Neural cell (in vitro differentiated cells): ENCODE data around the gene IER3. TPM values are rescaled to one million over a fixed set of nuclear protein-coding genes. Genes with fewer than 3 reads are reported as not detected.

Experiments
- H2AFZ ChIP-seq: fragments of 200-600, 300-800 bp; sonication (generic), shearing (Covaris generic); 2 replicates; pipeline ENCODE4 v1.6.0; 2014; ENCODE audit warnings: low read depth, mild to moderate bottlenecking, antibody characterized with exemption, low read length, moderate library complexity
- H3F3A ChIP-seq: fragments of 200-600 bp; shearing (Covaris generic); 2 replicates; pipeline ENCODE4 v1.6.1; 2016; ENCODE audit warnings: mild to moderate bottlenecking, moderate library complexity, mixed read lengths, antibody characterized with exemption, low read length; ENCODE audit not compliant: insufficient read depth, poor library complexity, severe bottlenecking
- H3K27ac ChIP-seq: fragments of 200-600, 300-800 bp; sonication (generic), shearing (Covaris generic); 2 replicates; pipeline ENCODE4 v1.5.1; 2014; ENCODE audit warnings: mild to moderate bottlenecking, low read length, moderate library complexity
- H3K27me3 ChIP-seq: fragments of 300-800, 200-600 bp; sonication (generic), shearing (Covaris generic); 2 replicates; pipeline ENCODE4 v1.6.0; 2014; ENCODE audit warnings: mild to moderate bottlenecking, low read depth, low read length, moderate library complexity; ENCODE audit not compliant: insufficient read depth
- H3K36me3 ChIP-seq: fragments of 300-800, 200-600 bp; sonication (generic), shearing (Covaris generic); 2 replicates; pipeline ENCODE4 v1.5.1; 2014; ENCODE audit warnings: mild to moderate bottlenecking, antibody characterized with exemption, low read length, moderate library complexity; ENCODE audit not compliant: insufficient read depth
- H3K4me2 ChIP-seq: fragments of 300-800, 200-600 bp; sonication (generic), shearing (Covaris generic); 2 replicates; pipeline ENCODE4 v1.6.0; 2014; ENCODE audit warnings: mild to moderate bottlenecking, low read length
- H3K4me3 ChIP-seq: fragments of 300-800, 200-600 bp; sonication (generic), shearing (Covaris generic); 2 replicates; pipeline ENCODE4 v1.5.1; 2014; ENCODE audit warnings: mild to moderate bottlenecking, low read length, moderate library complexity
- H3K79me2 ChIP-seq: fragments of 200-600 bp; shearing (Covaris generic); replicated peaks from 2 replicates; pipeline ENCODE4 v1.6.0; 2014; ENCODE audit warnings: mild to moderate bottlenecking, low read length, moderate library complexity; ENCODE audit not compliant: insufficient read depth
- H3K9ac ChIP-seq: fragments of 300-800, 200-600 bp; sonication (generic), shearing (Covaris generic); 2 replicates; pipeline ENCODE4 v1.6.1; 2016; ENCODE audit warnings: mild to moderate bottlenecking, low read length, mixed read lengths
- H3K9me2 ChIP-seq: fragments of 200-600 bp; shearing (Covaris generic); 2 replicates; pipeline ENCODE4 v1.6.1; 2016; ENCODE audit warnings: mild to moderate bottlenecking, low read length, mixed read lengths; ENCODE audit not compliant: insufficient read depth
- H3K9me3 ChIP-seq: fragments of 200-600, 300-800 bp; sonication (generic), shearing (Covaris generic); 2 replicates; pipeline ENCODE4 v1.6.1; 2016; ENCODE audit warnings: mild to moderate bottlenecking, mixed run types, low read length, moderate library complexity, mixed read lengths
- H4K20me1 ChIP-seq: fragments of 200-600 bp; shearing (Covaris generic); 2 replicates; pipeline ENCODE4 v1.6.1; 2016; ENCODE audit warnings: mild to moderate bottlenecking, mixed run types; ENCODE audit not compliant: insufficient read depth
- CTCF ChIP-seq: fragments of 450-650 bp; IDR thresholded peaks from 2 replicates; pipeline ENCODE4 v1.5.1; 2014; ENCODE audit warnings: antibody characterized with exemption, mild to moderate bottlenecking, moderate library complexity; ENCODE audit not compliant: poor library complexity, severe bottlenecking
- EP300 ChIP-seq: fragments of 450-650 bp; conservative IDR thresholded peaks from 2 replicates; pipeline ENCODE4 v1.6.1; 2014; ENCODE audit warnings: antibody characterized with exemption, mild to moderate bottlenecking, moderate library complexity; ENCODE audit not compliant: poor library complexity, severe bottlenecking
- EZH2 ChIP-seq: fragments of 200-600, 300-800 bp; shearing (Covaris generic), sonication (generic); IDR thresholded peaks from 2 replicates; pipeline ENCODE4 v1.6.1; 2014; ENCODE audit warnings: antibody characterized with exemption, low read length, borderline replicate concordance, mild to moderate bottlenecking; ENCODE audit not compliant: insufficient read depth, poor library complexity, severe bottlenecking
- MXI1 ChIP-seq: fragments of 450-650 bp; conservative IDR thresholded peaks from 2 replicates; pipeline ENCODE4 v1.6.1; 2014; ENCODE audit warnings: antibody characterized with exemption, mild to moderate bottlenecking; ENCODE audit not compliant: poor library complexity, severe bottlenecking
- POLR2AphosphoS5 ChIP-seq: IDR thresholded peaks from 2 replicates; pipeline ENCODE4 v1.6.1; 2012
- RAD21 ChIP-seq: fragments of 450-650 bp; conservative IDR thresholded peaks from 2 replicates; pipeline ENCODE4 v1.6.1; 2014; ENCODE audit warnings: antibody characterized with exemption, mild to moderate bottlenecking, moderate library complexity
- REST ChIP-seq: IDR thresholded peaks from 2 replicates; pipeline ENCODE4 v1.6.1; 2012; ENCODE audit warnings: borderline replicate concordance
- SMC3 ChIP-seq: fragments of 450-650 bp; conservative IDR thresholded peaks from 2 replicates; pipeline ENCODE4 v1.6.1; 2014; ENCODE audit warnings: antibody characterized with exemption, mild to moderate bottlenecking, moderate library complexity; ENCODE audit not compliant: poor library complexity
- TAF1 ChIP-seq: IDR thresholded peaks from 2 replicates; pipeline ENCODE4 v1.6.1; 2012; ENCODE audit warnings: low read depth
- polyA plus RNA-seq: library from polyadenylated mRNA; depleted of rRNA; stranded (reverse); fragments of >200 nt; gene quantifications from 2 replicates; pipeline ENCODE4 v1.2.3, GENCODE V29; 2014

The IER3 gene
- polyA plus RNA-seq, 1 donor from 2014 or later = 3.0 TPM

- H3K4me3 ChIP-seq = no peak overlapping the region
- no peak for TF ChIP-seq RAD21
- TF ChIP-seq EP300 = no peak
- TF ChIP-seq POLR2AphosphoS5 = no peak
- no peak for TF ChIP-seq TAF1
- no peak for TF ChIP-seq SMC3
- TF ChIP-seq MXI1 = no peak
- TF ChIP-seq CTCF = no peak
- no peak for TF ChIP-seq EZH2
- no peak for TF ChIP-seq REST
- no peaks in the 10 kb centered on the region for H3F3A ChIP-seq
- no peak overlapping the region for H3K27ac ChIP-seq
- no peak overlapping the region for H3K4me2 ChIP-seq
- no peak overlapping the region for H2AFZ ChIP-seq
- H3K27me3 ChIP-seq = no peaks in the 10 kb centered on the region
- H3K79me2 ChIP-seq = no peaks in the 10 kb centered on the region
- no peaks in the 10 kb centered on the region for H3K9me3 ChIP-seq
- H3K36me3 ChIP-seq = peaks cover 5% of the 10 kb centered on the region
- no peaks in the 10 kb centered on the region for H3K9me2 ChIP-seq
- H4K20me1 ChIP-seq = no peaks in the 10 kb centered on the region
- no peak overlapping the region for H3K9ac ChIP-seq
Observed at GRCh38 chr6:30703011-30703410, 41.3 kb downstream of the IER3 start.

DNA sequence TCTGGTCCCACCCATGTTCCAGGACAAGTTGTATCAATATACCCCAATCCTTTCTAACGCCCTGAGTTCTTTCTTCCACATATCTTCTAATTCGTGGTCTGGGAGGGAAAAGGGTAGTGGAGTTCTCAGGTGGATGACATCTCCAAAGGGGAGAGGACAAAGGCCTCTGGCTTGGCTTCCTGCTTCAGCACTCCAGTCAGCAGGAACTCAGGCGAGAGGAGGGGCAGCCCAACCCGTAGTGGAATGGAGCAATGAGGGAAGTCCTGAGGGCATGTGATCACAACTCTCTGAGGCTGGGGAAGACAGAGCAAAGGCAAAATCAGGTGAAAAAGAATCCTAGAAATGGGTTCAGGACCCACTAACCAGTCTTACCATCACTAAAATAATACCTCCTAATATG, 44.0 kb downstream of the IER3 start:
- Histone ChIP-seq H3K9me3 (no peaks in the 10 kb centered on the region), H3K9ac (no peak overlapping the region), H3K4me2 (no peak overlapping the region), H4K20me1 (no peaks in the 10 kb centered on the region), H3F3A (no peaks in the 10 kb centered on the region), H3K9me2 (no peaks in the 10 kb centered on the region), H2AFZ (no peak overlapping the region), H3K27me3 (no peaks in the 10 kb centered on the region), H3K36me3 (no peaks in the 10 kb centered on the region), H3K79me2 (no peaks in the 10 kb centered on the region), H3K4me3 (no peak overlapping the region), H3K27ac (no peak overlapping the region)
- TF ChIP-seq EP300 = no peak
- TF ChIP-seq REST = no peak
- no peak for TF ChIP-seq TAF1
- TF ChIP-seq POLR2AphosphoS5 = no peak
- TF ChIP-seq SMC3 = no peak
- TF ChIP-seq RAD21 = no peak
- no peak for TF ChIP-seq EZH2
- no peak for TF ChIP-seq MXI1
- no peak for TF ChIP-seq CTCF
